DMS53 (cell line): ENCODE data around the gene EEFSEC.

Source experiments
- DNase-seq: peaks from one replicate; lab custom pipeline; 2025; lab: John Stamatoyannopoulos, UW

EEFSEC gene

DNA sequence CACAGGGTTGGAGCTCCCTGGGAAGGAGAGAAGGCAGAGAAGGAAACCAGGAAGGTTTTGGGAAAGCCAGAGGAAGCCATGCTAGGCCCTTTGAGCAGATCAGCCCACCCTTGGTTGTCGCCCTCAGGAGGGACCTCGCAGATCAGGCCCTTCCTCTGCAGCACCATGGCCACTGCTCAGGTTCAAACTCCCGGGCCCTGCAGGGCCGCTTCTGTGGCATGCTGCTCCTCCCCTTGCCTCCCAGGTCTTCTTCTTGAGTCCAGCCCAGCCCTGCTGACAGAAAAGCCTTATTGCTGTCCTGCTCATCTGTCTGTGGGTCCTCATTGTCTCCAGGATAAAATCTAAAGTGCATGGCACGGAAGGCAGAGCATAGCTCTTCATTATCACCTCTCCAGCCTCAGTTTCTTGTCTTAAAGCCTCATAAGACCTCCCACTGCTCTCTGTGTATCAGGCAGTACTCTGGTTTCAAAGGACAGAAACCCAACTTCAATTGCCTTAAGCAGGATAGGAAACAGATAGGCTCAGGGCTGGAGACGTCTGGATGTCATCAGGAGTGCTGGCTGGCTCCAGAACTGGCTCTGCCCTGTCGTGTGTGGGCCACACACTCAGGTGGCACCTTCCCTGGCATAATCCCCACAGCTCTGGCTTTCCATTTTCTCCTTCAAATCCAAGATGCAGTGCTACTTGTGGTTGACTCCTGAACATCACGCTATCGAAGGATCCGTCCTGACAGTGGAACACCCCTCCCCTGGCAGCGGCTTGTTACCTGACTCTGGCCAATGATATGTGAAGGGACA lies 118.5 kb downstream of the EEFSEC start:
- DNase-seq = no peak

DNA sequence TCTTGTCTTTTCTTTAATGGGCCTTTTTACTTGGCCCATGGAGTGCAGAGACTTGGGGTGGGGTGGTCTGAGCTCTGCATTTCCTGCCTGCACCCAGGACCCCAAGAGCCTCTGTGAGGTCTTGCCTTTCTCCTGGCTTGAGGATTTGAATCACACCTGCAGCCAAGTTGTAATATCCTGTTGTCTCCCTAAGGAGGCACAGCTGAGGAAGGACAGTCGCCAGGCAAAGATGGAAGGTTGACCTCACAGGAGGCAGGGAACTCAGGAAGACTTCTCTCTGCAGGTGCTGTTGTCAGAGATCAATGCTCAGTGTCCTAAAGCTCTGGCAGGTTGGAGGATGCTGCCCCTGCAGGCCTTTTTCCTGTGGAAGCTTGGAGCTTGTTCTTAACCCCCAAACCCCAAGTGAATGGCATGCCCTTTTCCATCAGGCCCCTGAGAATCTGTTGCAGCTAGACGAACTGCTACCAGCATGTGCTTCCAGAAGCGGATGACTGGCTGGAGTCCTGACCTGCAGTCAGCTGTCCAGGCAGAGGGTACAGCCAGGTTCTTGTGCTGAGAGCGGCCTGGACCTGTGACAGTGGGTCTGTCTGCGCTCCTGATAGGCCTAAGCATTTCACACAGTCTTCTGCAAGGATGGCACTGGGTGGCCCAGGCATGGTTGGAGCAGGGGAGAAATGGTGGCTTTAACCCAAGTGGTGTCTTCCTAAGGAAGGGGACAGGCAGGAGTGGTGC lies 120.0 kb downstream of the EEFSEC start:
- no peak for DNase-seq

DNA sequence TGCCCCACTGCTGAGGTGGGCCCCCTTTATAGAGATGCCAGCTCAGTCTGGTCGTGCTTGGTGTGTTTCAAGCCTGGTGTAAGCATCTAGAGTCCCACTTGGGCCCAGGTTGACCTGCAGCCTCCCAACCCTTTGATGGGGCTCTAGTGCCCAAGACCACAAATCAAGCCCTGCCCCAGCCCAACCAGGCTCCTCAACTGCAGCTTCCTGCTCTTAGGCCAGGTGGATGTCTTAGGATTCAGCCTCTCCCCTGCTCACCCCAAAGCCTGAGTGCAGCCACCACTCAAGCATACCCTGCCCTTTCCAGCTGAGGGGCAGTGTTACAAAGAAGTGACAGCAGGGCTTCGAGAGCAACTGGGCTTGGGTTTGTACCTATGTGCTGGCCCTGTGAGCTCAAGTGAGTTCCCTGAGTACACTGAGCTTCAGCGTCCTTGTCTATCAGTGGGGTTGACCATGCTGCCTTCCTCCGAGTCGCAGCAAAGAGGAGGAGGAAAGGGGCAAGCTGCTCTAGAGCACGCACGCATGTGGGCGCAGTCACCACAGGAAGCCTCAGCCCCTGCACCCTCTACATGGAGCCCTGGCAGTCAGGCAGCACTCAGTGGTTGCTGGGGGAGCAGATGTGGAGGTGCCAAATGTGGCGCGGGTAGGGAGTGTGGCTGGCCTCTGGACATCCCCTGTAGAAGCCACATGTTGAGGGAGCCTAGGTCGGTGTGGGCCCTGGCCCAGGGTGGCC lies 120.7 kb downstream of the EEFSEC start:
- DNase-seq = no peak

DNA sequence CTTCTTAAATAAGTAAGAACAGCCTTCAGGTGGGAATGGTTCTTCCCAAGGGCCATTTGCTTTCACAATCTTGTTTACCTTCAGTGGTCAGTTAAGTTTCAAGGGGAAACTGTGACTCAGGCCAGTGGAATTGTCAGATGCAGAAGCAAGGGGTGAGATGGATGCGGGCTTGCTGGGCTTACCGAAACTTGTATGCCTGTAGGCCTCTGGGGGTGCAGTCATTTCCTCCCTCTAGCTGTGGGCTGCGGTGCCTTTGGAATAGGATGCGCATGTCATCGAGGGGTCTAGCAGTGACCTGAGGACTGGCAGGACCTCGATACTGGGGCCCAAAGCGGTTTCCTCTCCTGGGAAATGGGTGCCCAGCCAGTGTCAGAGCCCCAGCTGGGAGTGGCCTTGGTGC lies 121.6 kb downstream of the EEFSEC start:
- DNase-seq = no peak

DNA sequence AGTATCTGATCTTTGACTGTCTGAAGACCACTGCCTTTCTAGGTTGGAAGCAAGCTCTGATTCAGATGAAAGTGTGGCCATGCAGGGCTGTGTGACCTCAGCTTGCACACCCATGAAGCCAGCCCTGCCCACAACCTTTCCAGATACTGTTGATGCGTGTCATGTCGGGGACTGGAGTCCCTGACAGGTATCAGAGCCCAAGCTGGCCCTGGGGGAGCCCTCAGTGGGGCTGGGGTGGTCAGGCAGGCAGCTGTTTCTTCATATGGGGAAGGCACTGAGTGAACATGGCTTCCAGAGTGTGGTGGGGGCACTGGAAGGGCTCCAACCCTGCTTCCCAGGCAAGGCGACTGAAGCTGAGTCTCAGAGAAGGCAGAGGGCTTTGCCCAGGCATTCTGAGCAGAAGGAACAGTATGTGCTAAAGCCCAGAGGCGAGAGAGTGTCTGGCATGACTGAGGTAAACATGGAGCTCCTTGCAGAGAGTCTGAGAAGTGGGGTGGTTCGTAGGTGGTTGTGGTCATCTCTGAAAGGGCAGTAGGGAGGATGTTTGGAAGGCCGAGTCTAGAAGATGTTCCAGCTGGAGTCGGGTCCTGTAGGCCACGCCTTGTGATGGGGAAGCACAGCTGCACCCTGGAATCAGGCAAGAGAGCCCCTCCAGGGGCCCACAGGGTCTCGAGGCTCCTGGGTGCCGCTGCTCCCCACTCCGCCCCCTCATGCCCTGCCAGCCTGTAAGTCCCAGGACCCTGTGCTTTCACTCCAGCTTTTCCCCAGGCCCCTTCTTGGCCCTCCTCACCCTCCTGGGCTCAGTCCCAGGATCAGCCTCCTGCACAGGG lies 122.2 kb downstream of the EEFSEC start:
- DNase-seq = no peak

DNA sequence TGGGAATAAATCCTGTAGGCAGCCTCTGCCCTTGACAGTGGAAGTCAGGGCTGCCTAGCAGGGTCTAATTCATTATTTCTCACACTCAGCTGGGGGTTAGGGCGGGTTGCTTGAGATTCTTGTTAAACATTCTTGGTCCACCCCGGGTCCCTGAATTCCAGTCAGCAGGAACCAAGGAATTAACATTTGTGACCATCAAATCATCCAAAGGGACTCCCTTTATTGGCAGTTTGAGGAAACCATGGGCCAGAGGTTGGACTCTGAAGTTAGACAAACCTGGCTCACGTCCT lies 122.8 kb downstream of the EEFSEC start:
- no peak for DNase-seq

DNA sequence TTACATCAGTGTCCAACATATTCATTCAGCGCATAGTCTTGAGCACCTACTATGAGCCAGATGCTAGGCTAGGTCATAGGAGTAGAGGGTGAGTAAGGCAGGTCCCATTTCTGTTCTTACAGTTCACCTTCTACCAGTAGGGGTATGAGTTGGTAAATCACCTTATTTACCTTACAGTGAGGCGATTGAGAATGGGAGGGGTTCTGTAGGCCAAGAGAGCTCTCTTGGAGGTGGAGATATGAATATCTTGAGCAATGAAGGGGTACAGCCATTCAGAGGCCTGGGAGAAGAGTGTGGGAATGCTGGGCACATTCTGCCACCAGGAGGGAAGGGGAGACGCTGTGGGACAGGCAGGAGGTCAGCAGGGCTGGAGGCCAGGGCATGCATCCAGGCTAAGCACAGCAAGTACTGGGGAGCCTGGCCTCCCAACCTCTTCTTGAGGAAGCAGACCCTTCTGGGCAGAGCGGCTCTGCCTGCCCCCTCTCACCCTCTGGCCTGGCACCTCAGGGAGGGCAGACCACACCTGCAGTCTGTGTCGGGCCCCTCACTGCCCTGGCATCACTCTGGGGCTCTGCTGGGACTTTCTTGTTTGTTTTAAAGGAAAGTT lies 123.4 kb downstream of the EEFSEC start:
- no peak for DNase-seq

DNA sequence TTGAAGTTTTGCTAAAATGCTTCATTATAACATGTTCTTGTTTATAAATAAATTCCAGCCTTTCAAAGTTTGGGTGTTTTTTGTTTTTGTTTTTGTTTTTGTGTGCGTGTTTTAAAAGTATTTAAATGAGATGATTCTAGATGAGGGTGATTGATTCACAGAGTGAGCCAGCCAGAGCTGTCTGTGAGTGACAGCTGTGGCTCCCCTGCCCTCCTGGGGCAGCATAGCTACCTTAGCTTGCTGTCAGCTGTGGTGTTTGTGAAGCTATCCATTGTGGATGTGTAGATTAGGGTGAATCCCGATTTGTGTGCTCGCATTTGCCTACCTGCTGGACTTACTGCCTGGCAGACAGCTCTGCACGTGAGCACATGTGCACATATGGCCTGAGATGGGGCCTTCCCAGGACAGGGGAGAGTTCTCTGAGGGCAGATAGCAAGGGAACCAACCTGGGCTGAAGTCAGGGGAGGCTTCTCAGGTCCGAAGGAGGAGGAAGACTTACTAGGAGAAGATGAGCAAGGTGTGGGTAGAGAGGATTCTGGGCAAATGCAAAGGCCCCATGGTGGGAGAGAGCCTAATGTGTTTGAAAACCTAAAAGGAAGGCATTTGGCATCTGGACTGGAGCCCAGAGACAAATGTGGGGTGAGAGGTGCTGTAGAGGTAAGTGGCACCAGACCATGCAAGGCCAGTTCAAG lies 124.2 kb downstream of the EEFSEC start:
- DNase-seq = no peak

DNA sequence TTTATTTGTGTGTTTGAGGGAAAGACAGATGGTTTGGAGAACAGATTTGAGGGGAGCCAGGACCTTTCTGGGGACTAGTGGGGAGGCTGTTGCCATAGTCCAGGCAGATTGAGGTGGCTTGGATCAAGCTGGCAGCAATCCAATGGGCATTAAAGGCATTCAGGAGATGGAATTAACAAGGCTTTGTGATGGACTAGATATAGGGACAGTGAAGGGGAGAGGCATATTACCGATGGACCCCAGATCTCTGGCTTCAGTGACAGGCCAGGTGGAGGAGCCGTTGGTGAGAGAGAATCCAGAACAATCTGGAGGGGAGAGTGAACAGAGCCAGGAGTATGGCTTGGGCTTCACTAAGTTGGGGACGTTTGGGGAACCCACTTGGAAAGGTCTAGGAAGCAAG lies 124.8 kb downstream of the EEFSEC start:
- no peak for DNase-seq

DNA sequence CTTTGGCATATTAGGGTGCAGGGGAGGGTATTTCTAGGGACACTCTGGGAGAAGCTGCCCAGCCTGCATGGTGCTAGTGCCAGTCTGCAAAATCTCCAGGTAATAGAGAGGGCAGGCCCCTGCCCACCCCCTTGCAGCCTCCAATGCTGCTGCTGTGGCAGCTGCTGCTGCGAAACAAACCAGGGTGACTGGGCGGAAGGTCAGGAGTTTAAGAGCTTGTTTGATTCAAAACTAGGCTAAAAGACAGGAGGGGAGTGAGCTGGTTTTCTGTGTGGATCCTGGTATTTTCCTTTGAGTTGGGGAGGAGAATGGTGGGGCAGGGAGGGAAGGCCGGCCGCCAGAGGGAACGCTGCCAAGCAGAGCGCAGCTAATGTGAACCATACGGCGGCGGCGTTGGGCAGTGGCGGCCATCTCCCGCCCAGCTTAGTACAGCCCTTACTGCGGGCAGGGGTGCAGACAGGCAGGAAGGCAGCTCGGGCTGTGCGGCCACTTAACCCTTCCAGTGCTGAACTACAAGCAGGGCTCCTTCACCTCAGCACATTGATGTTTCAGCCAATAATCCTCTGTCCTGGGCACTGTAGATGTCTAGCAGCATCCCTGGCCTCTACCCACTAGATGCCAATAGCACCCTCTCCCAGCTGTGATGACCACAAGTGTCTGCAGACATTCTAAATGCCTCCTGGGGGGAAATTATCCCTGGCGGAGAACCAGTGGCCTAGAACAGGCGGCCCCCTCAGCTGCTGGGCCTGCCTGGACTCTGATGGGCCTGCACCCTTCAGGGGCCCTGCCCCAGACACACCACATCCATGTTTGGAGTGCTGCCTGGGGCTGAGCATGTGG lies 125.7 kb downstream of the EEFSEC start:
- DNase-seq = no peak

DNA sequence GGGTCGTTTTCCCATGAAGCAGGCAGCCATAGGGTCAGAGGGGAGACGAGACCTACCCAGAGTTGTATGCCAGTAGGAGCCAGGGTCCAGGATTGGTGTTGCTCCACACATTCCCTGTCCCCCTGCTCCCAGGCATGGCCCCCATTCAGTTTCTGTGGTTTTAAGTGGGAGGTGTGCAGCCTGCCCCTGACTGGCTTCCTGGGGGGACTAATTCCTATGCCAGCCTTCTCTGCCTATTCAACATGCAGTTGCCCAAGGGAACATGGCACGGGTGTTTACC lies 126.3 kb downstream of the EEFSEC start:
- DNase-seq = no peak

DNA sequence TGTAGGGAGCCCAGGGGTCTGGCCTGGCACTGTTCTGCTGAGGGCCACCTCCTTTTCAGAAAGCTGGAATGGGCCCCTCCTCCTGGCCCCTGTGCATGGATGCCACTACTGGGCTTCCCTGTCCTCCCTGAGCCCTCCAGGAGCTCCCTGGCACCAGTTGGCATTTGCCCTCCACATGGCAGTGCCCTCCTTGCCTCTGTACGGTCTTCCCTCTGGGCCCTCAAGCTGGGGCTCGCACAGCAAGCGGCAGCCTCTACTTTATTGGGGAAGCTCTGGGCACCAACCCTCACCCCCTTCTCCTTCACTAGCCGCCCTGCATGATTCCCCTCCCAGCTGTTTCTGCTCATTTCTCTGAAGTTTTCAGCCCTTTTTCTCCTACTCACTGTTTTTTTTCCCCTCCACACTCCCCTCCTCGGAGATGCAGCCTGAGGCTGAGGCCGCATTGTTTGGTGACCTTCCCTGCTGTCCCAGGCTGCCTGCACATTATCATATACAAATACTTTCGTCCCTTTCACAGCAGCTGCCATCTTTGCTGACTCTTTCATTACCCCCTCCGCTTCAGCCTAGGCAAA lies 127.3 kb downstream of the EEFSEC start:
- DNase-seq = peak; percentile 79

DNA sequence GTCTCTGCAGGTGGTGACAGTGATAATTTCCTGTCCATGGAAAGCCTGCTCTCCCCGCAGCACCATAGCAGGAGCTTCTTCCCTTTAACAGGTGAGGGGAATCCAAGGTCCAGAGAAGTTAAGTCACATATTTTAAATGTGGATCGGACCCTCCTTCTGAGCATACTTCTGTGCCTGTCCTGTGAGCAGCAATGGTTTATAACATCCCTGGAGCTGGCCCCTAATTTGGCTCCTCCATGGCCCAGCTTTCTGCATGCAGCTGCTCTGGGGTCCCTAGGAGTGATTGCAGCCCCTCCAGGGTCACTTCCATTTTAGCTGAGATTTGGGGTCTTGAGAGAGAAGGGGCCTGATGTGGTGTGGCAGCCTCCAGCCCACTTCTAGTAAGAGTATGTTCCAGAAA lies 127.8 kb downstream of the EEFSEC start:
- DNase-seq = no peak

DNA sequence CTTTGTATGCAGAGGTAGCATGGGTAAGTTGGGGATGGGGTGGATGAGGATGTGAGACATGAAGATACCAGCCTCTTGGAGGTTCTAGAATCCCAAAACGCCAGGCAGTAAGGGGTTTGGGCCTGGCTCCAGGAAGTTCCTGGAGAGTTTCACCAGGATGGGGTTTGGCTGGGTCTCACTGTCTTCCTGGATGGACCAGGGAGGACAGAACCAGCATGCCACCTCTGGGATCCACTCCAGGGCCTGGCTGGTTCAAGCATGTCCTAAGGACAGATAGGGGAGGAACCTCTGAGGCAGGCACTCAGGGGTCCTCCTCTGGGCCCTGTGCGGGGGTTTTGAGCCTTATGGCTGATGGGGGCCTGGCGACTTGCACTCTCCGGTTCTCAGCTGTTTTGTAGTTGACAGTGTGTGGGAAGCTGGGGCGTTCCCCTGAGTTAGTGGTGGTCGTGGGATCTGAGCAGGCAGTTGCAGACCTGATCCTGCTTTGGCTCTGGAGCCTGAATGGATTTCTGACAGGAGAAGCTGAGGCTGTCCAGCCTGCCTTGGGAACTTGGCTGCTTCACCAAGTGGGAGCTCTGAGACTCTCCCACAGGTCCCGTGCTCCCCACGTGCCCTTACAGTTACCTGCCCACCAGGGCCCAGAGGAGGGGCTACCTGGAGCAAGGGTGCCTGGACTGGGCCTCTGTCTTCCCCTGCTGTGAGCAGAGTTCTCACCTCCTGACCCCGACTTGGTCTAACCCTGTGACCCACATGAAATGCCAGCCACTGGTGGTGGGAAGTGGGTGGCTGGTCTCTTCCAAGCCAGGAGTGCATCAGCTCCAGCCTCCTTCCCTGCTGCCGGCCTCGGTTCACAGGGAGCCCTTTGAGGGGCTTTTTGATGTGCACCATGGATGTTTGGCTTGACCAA lies 128.4 kb downstream of the EEFSEC start:
- no peak for DNase-seq

DNA sequence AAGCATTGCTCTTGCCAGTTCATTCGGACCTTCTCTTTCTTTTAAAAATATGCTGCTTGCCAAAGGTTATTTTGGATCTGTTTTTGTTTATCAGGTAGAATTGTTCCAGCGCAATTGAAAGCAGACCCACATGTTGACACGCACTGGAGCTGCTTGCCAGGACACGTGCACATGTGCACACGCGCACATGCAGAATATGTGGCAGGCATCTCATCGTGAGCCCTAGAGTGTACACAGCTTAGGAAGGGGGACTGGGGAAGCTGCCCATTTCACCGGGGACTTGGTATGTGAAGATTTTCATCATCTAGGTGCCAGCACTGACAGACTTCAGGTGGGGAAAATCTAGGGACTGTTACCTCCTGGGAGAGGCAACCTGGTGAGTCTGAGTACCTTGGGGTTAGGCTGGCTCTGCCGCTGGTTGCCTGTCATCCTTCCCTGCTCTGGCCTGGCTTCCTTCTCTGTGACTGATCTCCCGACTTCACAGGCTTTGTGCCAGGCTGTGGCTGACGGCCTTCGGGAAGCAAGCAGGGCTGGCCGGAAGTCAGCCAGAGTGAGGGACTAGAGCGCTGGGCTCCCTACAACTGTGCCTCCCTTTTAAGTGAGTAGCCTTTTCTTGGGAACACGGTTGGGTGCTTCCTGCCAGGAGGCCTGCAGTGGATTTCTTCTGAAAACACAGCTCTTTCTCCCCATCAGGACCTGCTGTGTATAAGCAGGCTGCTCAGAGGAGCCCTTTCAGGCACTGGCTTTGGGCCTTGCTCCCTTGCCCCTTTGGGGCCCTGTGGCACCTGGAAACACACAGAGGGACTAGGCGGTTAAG lies 129.3 kb downstream of the EEFSEC start:
- DNase-seq = no peak

DNA sequence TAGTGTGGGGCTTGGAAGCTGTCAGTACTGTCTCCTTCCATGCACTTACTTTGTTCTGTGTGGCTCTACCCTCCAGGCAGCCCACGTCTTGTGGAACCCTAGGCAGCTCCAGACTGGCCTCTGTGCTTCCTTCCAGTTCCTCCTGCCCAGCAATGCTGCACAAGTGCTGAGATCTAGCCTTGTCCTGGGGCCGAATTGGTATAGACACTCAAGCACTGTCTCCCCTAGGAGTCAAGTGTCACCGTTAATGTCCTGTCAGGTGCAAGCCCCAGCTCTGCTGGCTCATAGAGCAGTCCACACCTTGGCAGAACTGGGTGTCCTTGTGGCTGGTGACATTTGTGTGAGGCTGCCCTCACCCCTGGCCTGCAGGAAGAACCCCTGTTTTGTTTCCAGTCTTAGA lies 130.1 kb downstream of the EEFSEC start:
- DNase-seq = no peak

DNA sequence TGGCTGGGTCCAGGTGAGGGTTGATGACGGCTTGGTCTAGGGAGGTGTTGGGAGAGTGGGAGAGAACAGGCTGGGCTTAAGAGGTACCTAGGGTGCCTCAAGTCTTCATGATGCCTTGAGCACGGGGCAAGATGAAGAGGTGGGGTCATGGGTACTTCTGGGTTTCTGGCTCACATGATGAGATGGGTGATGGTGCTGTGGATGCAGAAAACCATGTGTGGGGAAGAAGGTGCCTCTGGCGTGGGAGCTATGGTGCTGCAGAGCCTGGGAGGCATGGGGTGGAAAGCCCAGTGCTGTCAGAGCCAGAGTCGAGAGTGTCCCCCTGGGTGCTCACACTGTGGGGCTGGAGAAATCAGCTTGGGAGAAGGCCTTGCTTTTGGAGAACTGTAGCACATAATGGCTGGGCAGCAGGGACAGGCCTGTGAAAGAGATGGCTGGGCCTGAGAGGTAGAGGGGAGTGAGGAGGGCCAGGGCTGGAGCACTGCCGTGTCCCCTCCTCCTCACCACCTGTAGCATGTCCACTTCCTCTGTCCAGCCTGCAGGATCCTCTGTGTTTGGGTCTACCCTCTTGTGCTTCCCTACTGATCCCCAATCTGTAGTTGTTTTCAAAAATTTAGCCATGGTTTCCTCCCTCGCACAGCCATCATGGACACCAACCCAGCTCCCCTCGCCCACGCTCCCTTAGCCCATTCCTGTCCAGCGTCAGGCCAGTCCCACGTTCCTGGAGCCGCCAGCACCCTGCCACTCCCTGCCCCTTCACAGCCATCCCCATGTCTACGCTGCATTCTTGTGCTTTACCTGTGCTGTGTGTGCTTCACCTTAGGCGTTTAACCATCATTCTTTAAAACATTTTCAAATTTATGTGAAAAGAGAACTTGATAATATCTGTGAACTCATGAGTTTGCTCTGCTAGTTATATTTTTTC lies 132.0 kb downstream of the EEFSEC start:
- DNase-seq = no peak
